Kidney (tissue), 22 donors: Measurements from ENCODE around the gene NFIL3. TPM values are rescaled to one million over a fixed set of nuclear protein-coding genes. Genes with fewer than 3 reads are reported as not detected.
"Not testable (repeated sequence)": the region's sequence is repeated elsewhere in the genome, so short reads cannot be mapped to it uniquely, and the experiment has no call there.

Source experiments
- DNase-seq, 5 donors: peaks; one replicate each; pipeline ENCODE4 v3.0.0-alpha.2; 2013 to 2020
- FAIRE-seq: peaks from 2 replicates; lab custom pipeline; 2012; peaks lifted over from hg19 to GRCh38; lab: Jason Lieb, UNC
- H3K27ac ChIP-seq, 2 donors: one replicate each; pipeline ENCODE4 v1.7.0; 2013; ENCODE audit warnings: low read depth in 2 of 2, low read length in 2 of 2, inconsistent platforms in 1 of 2
- H3K27me3 ChIP-seq: one replicate; pipeline ENCODE4 v1.7.1; 2013; ENCODE audit warnings: low read length, inconsistent platforms; ENCODE audit not compliant: control insufficient read depth, insufficient read depth
- H3K36me3 ChIP-seq, 3 donors: one replicate each; pipeline versions ENCODE4 v1.7.0 to v1.7.1; 2013; ENCODE audit warnings: low read length in 3 of 3, control low read depth in 1 of 3, inconsistent platforms in 1 of 3; ENCODE audit not compliant: insufficient read depth in 3 of 3, control insufficient read depth in 2 of 3
- H3K4me1 ChIP-seq, 3 donors: one replicate each; pipeline versions ENCODE4 v1.7.0 to v1.7.1; 2013; ENCODE audit warnings: low read length in 3 of 3, inconsistent platforms in 1 of 3, low read depth in 1 of 3; ENCODE audit not compliant: control insufficient read depth in 2 of 3, insufficient read depth in 2 of 3
- H3K4me3 ChIP-seq, 3 donors: one replicate each; pipeline versions ENCODE4 v1.7.0 to v1.8.1; 2013; ENCODE audit warnings: low read length in 3 of 3, control low read depth in 1 of 3, inconsistent platforms in 1 of 3
- H3K9ac ChIP-seq, 3 donors: one replicate each; pipeline versions ENCODE4 v1.7.0 to v1.7.1; 2013; ENCODE audit warnings: low read length in 3 of 3, control low read depth in 1 of 3, inconsistent platforms in 1 of 3
- H3K9me3 ChIP-seq, 3 donors: one replicate each; pipeline versions ENCODE4 v1.7.0 to v1.7.1; 2013; ENCODE audit warnings: low read length in 3 of 3, control low read depth in 1 of 3, inconsistent platforms in 1 of 3; ENCODE audit not compliant: control insufficient read depth in 2 of 3, insufficient read depth in 1 of 3
- CTCF ChIP-seq: IDR thresholded peaks from 3 replicates; pipeline ENCODE4 v1.5.1; 2012; ENCODE audit warnings: mild to moderate bottlenecking, moderate library complexity, borderline replicate concordance; ENCODE audit not compliant: insufficient read depth; ENCODE audit errors: extremely low read depth
- intact Hi-C: fragments of 100-400 bp; cut with DNase I; formaldehyde crosslinking; loops from one replicate; pipeline ENCODE4 v1.11.1; 2022
- long read RNA-seq, 10 donors: library from polyadenylated mRNA in 1 of 10; unstranded in 1 of 10; transcript quantifications; one replicate each; pipeline ENCODE4 v2.0.0 and lab custom pipeline, GENCODE V29; 2021 to 2026
- polyA plus RNA-seq: library from polyadenylated mRNA; stranded (reverse); fragments of 350-450 nt; fragmentation: Illumina TruSeq; extraction: RNeasy Lipid Tissue Mini Kit (QIAGEN cat#74804); gene quantifications from one replicate; pipeline ENCODE4 v1.2.3, GENCODE V29; 2014; ENCODE audit warnings: low read depth, low replicate concordance; ENCODE audit not compliant: insufficient read depth
- total RNA-seq: library from RNA; stranded (reverse); fragmentation: NEBNext Ultra II Directional; extraction: Animal tissue kit (Norgen Biotek cat#: 25700); gene quantifications from one replicate; pipeline ENCODE4 v1.2.1, GENCODE V29; 2021
- donor health status: control.
- donor health status: control.
- donor health status: control.
- donor health status: control.
- donor health status: control.
- donor health status: DM: yes; HTN: yes; CAD: no.
- donor health status: Normal renal cell carcinoma (clear cell type).

The NFIL3 gene, protein sequence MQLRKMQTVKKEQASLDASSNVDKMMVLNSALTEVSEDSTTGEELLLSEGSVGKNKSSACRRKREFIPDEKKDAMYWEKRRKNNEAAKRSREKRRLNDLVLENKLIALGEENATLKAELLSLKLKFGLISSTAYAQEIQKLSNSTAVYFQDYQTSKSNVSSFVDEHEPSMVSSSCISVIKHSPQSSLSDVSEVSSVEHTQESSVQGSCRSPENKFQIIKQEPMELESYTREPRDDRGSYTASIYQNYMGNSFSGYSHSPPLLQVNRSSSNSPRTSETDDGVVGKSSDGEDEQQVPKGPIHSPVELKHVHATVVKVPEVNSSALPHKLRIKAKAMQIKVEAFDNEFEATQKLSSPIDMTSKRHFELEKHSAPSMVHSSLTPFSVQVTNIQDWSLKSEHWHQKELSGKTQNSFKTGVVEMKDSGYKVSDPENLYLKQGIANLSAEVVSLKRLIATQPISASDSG
- 31.3 TPM for total RNA-seq
- 16.7 TPM for polyA plus RNA-seq
- long read RNA-seq, donor 1, transcript NFIL3-201 (2 exons, 2,085 nt) = major isoform, 11 of 11 reads
- long read RNA-seq, donor 1, partial matches to known transcripts = 0 of 11 reads
- long read RNA-seq, donor 1, other reads (novel, unspliced or antisense) = 0 of 11 reads
- long read RNA-seq, donor 2, transcript NFIL3-201 (2 exons, 2,085 nt) = major isoform, 15 of 15 reads
- long read RNA-seq, donor 2, partial matches to known transcripts = 0 of 15 reads
- long read RNA-seq, donor 2, other reads (novel, unspliced or antisense) = 0 of 15 reads
- long read RNA-seq, donor 3, transcript NFIL3-201 (2 exons, 2,085 nt) = major isoform, 16 of 16 reads
- long read RNA-seq, donor 3, partial matches to known transcripts = 0 of 16 reads
- long read RNA-seq, donor 3, other reads (novel, unspliced or antisense) = 0 of 16 reads
- long read RNA-seq, donor 4, transcript NFIL3-201 (2 exons, 2,085 nt) = major isoform, 11 of 11 reads
- long read RNA-seq, donor 4, partial matches to known transcripts = 0 of 11 reads
- long read RNA-seq, donor 4, other reads (novel, unspliced or antisense) = 0 of 11 reads
- long read RNA-seq, donor 5 = 0 reads
- long read RNA-seq, donor 6, partial matches to known transcripts = 0 of 3 reads
- long read RNA-seq, donor 6, other reads (novel, unspliced or antisense) = 0 of 3 reads
- long read RNA-seq, donor 7, transcript NFIL3-201 (2 exons, 2,085 nt) = major isoform, 37 of 43 reads
- long read RNA-seq, donor 7, partial matches to known transcripts = 0 of 43 reads
- long read RNA-seq, donor 7, other reads (novel, unspliced or antisense) = 6 of 43 reads
- long read RNA-seq, donor 8, transcript NFIL3-201 (2 exons, 2,085 nt) = major isoform, 5 of 5 reads
- long read RNA-seq, donor 8, partial matches to known transcripts = 0 of 5 reads
- long read RNA-seq, donor 8, other reads (novel, unspliced or antisense) = 0 of 5 reads
- long read RNA-seq, donor 9, transcript NFIL3-201 (2 exons, 2,085 nt) = major isoform, 5 of 5 reads
- long read RNA-seq, donor 9, partial matches to known transcripts = 0 of 5 reads
- long read RNA-seq, donor 9, other reads (novel, unspliced or antisense) = 0 of 5 reads
- long read RNA-seq, donor 10, transcript NFIL3-201 (2 exons, 2,085 nt) = major isoform, 9 of 9 reads
- long read RNA-seq, donor 10, partial matches to known transcripts = 0 of 9 reads
- long read RNA-seq, donor 10, other reads (novel, unspliced or antisense) = 0 of 9 reads

GRCh38 chr9:91423785-91424402, at the start of gene NFIL3:
Gene NFIL3 (minus strand): TSS chr9:91423832. CDS start chr9:91410734, 13,098 bp downstream.
- H3K27ac ChIP-seq = peak within 1 kb of the TSS; percentile 95 to 97
- peak within 1 kb of the TSS; percentile 82 to 93 (median 82) for H3K4me3 ChIP-seq
- H3K4me1 ChIP-seq = peaks cover 0 to 15% (median 8%) of the 10 kb centered on the region in 3 donors
- H3K9ac ChIP-seq = peak within 1 kb of the TSS; percentile 72 to 98 (median 86)
- no peak for FAIRE-seq
- no peak for TF ChIP-seq CTCF
- no peaks in the 10 kb centered on the region for H3K9me3 ChIP-seq
- H3K36me3 ChIP-seq = no peaks in the 10 kb centered on the region
- DNase-seq = peak; percentile 83 to 96 (median 89)
- intact Hi-C loops = no loop called here
- H3K27me3 ChIP-seq = no peaks in the 10 kb centered on the region

- H3K4me1 ChIP-seq, intact Hi-C loops, FAIRE-seq, H3K9ac ChIP-seq, H3K27me3 ChIP-seq, H3K27ac ChIP-seq, H3K9me3 ChIP-seq, H3K4me3 ChIP-seq, DNase-seq, H3K36me3 ChIP-seq: not testable (repeated sequence)
Measured at GRCh38 chr9:91471524-91471923, 47.9 kb upstream of the NFIL3 start.

DNA sequence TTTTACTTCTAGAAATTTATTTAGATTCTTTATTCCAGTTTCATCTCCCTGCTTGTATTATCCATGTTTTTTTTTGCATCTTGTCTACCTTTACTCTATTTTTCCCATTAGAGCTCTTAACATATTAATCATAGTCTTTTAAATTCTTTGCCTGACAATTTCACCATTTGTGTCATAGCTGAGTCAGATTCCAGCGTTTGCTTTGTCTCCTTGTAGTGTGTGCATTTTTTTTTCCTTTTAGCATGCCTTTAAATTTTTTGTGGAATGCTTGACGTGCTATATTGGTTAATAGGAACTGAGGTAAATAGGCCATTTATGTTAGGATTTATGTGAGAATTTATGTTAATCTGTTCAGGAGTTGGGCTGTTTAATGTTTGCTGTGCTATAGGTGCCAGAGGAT, 41.8 kb upstream of the NFIL3 start:
- H3K9ac ChIP-seq = no peak overlapping the region
- H3K4me3 ChIP-seq = no peak overlapping the region
- H3K9me3 ChIP-seq = no peaks in the 10 kb centered on the region
- FAIRE-seq (no peak), DNase-seq (no peak)
- intact Hi-C loops = no loop called here
- H3K36me3 ChIP-seq = no peaks in the 10 kb centered on the region
- no peaks in the 10 kb centered on the region for H3K27me3 ChIP-seq
- TF ChIP-seq CTCF = no peak
- no peak overlapping the region for H3K27ac ChIP-seq
- H3K4me1 ChIP-seq = no peaks in the 10 kb centered on the region
